ENCODE measurements around the gene MTF2. TPM values are rescaled to one million over a fixed set of nuclear protein-coding genes. Genes with fewer than 3 reads are reported as not detected.

Gene MTF2
- polyA plus RNA-seq, 3 donors, result 45.1 to 49.7 (median 49.5) TPM

- DNase-seq (ENCODE audit: low read depth in 3 of 3, low spot score in 2 of 3), result no peak
These were observed 2.6 kb downstream of the MTF2 start for GRCh38 chr1:93081716-93082115.

GRCh38 chr1:93082313-93082712 is 3.2 kb downstream of the MTF2 start:
- DNase-seq (ENCODE audit: low read depth in 3 of 3, low spot score in 2 of 3), result no peak

DNA sequence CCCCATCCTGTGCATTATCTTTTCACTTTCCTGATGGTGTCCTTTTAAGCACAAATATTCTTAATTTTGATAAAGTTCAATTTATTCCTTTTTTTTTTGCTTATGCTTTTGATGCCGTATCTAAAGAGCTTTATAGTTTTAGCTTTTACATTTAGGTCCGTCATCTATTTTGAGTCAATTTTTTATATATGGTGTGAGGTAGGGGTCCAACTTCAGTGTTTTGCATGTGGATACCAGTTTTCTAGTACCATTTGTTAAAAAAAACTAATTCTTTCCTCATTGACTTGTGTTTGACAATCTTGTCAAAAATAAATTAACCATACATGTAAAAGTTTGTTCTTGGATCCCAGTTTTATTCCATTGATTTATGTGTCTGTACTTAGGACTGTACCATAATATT is 4.9 kb downstream of the MTF2 start:
- no peak for DNase-seq (ENCODE audit: low read depth in 3 of 3, low spot score in 2 of 3)

DNA sequence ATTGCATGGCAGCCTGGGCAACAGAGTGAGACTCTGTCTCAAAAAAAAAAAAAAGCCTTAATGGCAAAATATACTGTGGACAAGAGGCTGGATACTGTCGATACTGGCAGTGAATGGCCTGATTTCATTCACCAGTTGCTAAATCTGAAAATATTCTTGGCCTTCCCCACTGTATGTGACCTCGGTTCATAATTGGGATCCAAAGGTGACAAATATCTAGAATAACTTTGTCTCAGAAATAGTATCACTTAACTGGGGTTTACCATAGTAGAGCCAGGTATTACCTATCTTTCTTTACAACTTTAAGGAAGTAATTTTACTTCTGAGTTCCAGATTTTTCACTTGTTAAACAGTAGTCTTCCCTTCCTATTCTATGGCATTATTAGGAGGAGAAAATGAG is 8.4 kb downstream of the MTF2 start:
- no peak for DNase-seq (ENCODE audit: low read depth in 3 of 3, low spot score in 2 of 3)

DNA sequence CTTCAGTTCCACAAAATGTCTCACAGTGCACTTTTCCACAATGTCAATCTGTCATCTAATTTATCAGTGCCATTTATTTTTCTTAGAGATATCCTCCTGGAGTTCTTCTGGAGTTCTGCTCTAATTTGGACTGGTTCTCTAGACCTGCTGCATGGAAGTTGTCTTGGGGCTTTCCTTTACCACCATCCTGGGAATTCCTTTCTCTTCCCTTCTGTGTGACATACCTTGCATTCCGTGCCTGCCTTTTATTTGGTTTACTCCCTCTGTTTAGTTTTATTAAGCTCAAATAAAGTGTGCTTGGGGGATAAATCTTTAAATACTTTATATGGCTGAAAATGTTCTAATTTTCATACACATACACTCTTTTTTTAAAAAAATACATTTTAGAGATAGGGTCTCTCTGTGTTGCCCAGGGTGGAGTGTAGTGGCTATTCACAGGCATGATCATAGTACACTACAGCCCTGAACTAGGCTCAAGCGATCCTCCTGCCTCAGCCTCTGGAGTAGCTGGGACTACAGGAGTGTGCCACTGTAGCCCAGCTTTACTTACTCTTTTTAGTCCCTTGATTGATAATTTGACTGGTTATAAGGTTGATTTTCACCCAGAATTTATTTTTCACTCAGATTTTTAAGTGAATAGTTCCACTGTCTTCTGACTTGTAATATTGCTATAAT is 14.4 kb downstream of the MTF2 start:
- no peak for DNase-seq (ENCODE audit: low read depth in 3 of 3, low spot score in 2 of 3)

DNA sequence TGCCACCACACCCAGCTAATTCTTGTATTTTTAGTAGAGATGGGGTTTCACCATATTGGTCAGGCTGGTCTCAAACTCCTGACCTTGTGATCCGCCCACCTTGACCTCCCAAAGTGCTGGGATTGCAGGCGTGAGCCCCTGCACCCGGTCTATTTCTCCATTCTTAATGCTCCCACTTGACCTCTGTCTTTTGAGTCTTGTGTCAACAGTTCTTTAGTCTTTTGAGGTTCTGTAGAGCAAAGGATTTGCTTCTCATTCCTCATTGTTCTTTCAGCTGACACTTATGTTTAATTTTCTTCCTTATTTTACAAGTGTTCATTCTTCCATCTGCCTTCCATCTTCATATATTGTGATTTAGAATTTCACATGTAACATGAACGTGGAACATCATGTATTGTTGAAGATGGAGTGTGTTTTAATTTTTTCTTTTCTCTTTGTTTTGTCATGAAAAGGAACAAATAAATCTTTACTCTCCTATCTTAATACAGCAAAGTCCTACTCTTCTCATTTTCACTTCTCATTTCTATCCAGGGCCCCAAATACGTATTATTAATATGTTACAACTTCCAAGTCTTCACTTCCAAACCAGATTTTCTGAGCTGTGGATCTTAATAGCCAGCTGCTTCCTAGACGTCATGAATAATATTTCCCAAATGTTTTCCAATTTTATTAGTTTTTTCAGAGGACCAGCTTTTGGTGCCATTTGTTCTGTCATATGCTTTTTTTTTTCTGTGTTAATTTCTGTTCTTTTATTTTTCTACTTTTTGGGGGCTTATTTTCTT is 16.9 kb downstream of the MTF2 start:
- no peak for DNase-seq (ENCODE audit: low read depth in 3 of 3, low spot score in 2 of 3)

DNA sequence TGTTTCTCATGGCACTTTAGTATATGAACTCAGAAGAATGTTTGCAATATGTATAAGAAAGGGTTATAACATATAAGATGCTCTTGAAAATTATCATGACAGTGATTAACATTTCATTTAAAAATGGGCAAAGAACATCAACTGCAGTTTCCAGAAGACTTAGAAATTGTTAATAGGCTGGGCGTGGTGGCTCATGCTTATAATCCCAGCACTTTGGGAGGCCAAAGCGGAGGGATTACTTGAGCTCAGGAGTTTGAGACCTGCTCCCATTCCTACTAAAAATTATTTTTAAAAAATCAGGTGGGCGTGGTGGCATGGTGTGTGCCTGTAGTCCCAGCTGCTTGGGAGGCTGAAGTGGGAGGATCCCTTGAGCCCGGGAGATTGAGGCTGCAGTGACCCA is 23.1 kb downstream of the MTF2 start:
- no peak for DNase-seq (ENCODE audit: low read depth in 3 of 3, low spot score in 2 of 3)

GRCh38 chr1:93106226-93106625 is 27.1 kb downstream of the MTF2 start:
- DNase-seq (ENCODE audit: low read depth in 3 of 3, low spot score in 2 of 3), result no peak

DNA sequence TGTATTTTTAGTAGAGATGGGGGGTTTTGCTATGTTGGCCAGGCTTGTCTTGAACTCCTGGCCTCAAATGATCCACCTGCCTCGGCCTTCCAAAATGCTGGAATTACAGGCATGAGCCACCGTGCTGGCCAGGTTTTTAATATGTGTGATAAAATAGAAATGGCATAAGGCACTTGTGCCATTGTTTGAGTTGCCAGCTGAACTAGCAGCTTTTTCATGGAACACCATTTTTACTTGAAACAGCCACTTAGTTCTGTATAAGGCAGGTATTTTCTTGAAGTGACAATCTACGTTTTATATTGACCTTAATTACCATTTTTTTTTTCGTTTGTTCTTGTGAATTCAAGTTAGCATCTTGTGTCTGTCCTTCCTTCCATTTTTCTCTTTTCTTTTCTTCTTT is 28.3 kb downstream of the MTF2 start:
- DNase-seq (ENCODE audit: low read depth in 3 of 3, low spot score in 2 of 3), result no peak

GRCh38 chr1:93108335-93108734 is 29.3 kb downstream of the MTF2 start:
- DNase-seq (ENCODE audit: low read depth in 3 of 3, low spot score in 2 of 3), result no peak

- DNase-seq (ENCODE audit: low read depth in 3 of 3, low spot score in 2 of 3), result no peak
These were observed 30.5 kb downstream of the MTF2 start for GRCh38 chr1:93109578-93109977.

- DNase-seq (ENCODE audit: low read depth in 3 of 3, low spot score in 2 of 3), result no peak
These were observed 32.0 kb downstream of the MTF2 start for GRCh38 chr1:93111065-93111464.

DNA sequence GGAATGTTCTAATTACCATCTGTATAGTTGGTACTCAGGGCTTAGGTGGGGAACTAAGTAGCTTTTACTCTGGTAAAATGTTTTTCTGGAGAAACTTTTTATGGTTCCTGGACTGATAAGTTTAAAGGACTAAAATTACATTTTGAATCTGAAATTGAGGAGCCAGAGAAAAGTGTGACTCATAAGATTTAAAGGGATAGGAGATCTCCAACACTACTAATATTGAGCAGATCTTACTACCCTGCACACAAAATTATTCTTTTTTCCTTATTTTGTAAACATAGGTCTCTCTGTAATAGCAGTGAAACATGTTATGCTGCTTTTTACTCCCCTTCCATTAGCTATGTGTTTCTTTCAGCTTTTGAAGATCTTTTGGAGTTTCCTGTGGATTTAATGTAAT is 32.5 kb downstream of the MTF2 start:
- DNase-seq (ENCODE audit: low read depth in 3 of 3, low spot score in 2 of 3), result no peak

- no peak for DNase-seq (ENCODE audit: low read depth in 3 of 3, low spot score in 2 of 3)
These were observed 34.0 kb downstream of the MTF2 start for GRCh38 chr1:93113127-93113526.

- no peak for DNase-seq (ENCODE audit: low read depth in 3 of 3, low spot score in 2 of 3)
These were observed 35.3 kb downstream of the MTF2 start for GRCh38 chr1:93114391-93114790.

DNA sequence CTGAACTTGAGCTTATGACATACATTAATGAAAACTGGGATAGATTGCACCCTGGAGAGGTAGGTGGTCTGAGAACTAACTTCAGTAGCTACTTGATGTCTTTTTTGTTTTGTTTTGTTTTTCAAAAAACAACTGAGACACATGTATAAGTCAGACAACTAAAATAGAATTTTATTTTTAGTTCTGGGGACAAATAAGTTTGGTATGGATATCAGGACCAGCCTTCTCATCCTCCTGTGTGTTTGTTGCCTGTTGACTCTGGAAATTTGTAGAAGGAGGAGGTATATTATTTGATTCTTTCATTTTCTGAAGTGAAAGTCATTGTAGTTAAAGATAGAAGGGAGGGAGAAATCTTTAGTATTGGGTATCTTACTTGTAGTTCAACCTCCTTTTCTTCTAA is 41.5 kb downstream of the MTF2 start:
- no peak for DNase-seq (ENCODE audit: low read depth in 3 of 3, low spot score in 2 of 3)

DNA sequence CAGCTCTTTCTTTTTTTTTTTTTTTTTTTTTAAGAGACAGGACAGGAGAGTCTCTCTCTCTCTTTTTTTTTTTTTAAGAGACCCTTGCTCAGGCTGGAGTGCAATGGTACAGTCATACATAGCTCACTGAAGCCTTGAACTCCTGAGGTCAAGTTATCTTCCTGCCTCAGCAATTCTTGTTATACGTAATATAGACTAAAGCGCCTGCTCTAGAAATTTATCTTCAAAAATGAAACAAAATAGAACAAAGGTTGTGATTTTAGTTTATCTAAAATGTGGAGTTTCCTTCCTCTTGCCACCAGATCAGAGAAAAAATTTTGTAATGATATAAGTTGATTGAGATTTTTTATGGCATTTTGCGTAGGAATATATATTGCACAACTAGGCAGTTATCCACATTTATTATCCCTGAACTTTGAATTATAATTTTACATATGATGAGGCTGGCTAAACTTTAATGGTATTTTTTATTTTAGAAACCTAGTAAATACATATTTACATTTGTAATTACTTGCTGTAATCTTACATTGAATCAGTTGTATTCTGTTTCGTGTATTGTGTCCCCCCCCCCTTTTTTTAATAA is 44.2 kb downstream of the MTF2 start:
- DNase-seq (ENCODE audit: low read depth in 3 of 3, low spot score in 2 of 3), result no peak

GRCh38 chr1:93124556-93125355 is 45.7 kb downstream of the MTF2 start:
- no peak for DNase-seq (ENCODE audit: low read depth in 3 of 3, low spot score in 2 of 3)

GRCh38 chr1:93129507-93130099 is 50.5 kb downstream of the MTF2 start:
- no peak for DNase-seq (ENCODE audit: low read depth in 3 of 3, low spot score in 2 of 3)

- DNase-seq (ENCODE audit: low read depth in 3 of 3, low spot score in 2 of 3), result no peak
These were observed 53.6 kb downstream of the MTF2 start for GRCh38 chr1:93132638-93133037.

DNA sequence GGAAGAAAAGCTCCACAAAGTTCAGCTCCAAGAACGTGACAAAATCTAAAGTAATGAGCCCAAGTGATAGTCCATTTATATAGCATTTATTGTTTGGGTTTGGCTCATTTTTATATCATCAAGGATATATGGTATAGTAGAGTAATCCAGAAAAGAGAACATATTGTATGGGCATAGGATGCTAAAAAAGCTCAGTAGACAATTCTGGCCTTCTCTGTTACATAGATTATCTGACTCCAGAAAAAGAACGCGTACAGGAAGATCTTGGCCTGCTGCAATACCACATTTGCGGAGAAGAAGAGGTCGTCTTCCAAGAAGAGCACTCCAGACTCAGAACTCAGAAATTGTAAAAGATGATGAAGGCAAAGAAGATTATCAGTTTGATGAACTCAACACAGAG is 57.4 kb downstream of the MTF2 start:
- no peak for DNase-seq (ENCODE audit: low read depth in 3 of 3, low spot score in 2 of 3)
